Measurements from ENCODE around the gene MAN1A2.

DNA sequence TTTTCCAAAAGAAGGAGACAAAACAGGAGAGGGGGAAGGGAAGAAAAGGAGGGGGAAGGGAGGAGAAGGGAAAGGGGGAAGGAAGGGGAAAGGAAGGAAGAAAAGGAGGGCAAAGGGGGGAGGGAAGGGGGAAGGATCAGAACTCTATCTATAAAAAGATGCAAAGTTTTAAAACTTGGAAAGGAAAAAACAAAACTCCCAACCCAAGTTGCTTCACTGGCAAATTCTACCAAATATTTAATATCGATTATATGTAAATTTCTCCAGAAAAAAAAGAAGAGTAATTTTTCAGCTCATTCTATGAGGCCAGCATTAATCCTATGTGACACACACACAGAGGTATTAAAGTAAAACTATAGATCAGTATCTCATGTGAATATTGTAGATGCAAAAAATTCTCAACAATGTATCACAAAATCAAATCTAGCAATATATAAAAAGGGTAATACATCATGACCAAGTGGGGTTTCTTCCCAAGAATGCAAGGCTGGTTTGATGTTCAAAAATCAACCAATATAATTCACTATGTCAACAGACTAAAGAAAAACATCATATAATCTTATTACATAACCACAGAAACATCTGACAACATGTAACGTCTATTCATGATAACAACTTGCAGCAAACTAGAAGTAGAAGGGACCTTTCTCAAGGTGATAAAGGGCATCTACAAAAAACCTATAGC lies 57.9 kb downstream of the MAN1A2 start:
- TF ChIP-seq, protein P1, sequence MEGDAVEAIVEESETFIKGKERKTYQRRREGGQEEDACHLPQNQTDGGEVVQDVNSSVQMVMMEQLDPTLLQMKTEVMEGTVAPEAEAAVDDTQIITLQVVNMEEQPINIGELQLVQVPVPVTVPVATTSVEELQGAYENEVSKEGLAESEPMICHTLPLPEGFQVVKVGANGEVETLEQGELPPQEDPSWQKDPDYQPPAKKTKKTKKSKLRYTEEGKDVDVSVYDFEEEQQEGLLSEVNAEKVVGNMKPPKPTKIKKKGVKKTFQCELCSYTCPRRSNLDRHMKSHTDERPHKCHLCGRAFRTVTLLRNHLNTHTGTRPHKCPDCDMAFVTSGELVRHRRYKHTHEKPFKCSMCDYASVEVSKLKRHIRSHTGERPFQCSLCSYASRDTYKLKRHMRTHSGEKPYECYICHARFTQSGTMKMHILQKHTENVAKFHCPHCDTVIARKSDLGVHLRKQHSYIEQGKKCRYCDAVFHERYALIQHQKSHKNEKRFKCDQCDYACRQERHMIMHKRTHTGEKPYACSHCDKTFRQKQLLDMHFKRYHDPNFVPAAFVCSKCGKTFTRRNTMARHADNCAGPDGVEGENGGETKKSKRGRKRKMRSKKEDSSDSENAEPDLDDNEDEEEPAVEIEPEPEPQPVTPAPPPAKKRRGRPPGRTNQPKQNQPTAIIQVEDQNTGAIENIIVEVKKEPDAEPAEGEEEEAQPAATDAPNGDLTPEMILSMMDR (conservative IDR thresholded peaks at IDR 0.05; ENCODE audit: low read depth, low read length) = no peak
- TF ChIP-seq EZH2 (IDR thresholded peaks at IDR 0.05; ENCODE audit: low read length, unreplicated experiment) (no peak), EZH2phosphoT487 (IDR thresholded peaks at IDR 0.05; ENCODE audit: borderline replicate concordance, low read length) (no peak)
